HepG2 (cell line): ENCODE results near the gene TM6SF1. TPM values are rescaled to one million over a fixed set of nuclear protein-coding genes. Genes with fewer than 3 reads are reported as not detected.

Experiments
- ATAC-seq: fragments of 200-7000 bp; cut with Tn5 transposase; 3 replicates; pipeline ENCODE4 v1.9.1; 2020; ENCODE audit warnings: mild to moderate bottlenecking, moderate library complexity
- BruUV-seq: library from RNA; stranded (reverse); fragments of 400-500 nt; replicated peaks from 2 replicates; lab custom pipeline; 2021; lab: Mats Ljungman, UMichigan
- CTCF ChIA-PET: fragments of 300-600 bp; formaldehyde crosslinking; extraction: SDS; loops from one replicate; lab custom pipeline; 2021; ENCODE audit warnings: low total read pairs, inconsistent platforms, low intra/inter-chr PET ratio; lab: Yijun Ruan, JAX
- POLR2A ChIA-PET: fragments of 350-600 bp; sonication (Branson Sonifier 250); formaldehyde crosslinking; loops from one replicate; lab custom pipeline; 2020; ENCODE audit warnings: antibody characterized with exemption, inconsistent platforms; lab: Yijun Ruan, JAX
- DNase-seq: peaks from one replicate; pipeline ENCODE4 v3.0.0-alpha.2; 2015; ENCODE audit warnings: low spot score
- FAIRE-seq: peaks from 3 replicates; lab custom pipeline; 2011; peaks lifted over from hg19 to GRCh38; lab: Jason Lieb, UNC
- H2AFZ ChIP-seq: one replicate; pipeline ENCODE4 v1.6.1; 2011; ENCODE audit warnings: low read length, inconsistent platforms
- H3K27ac ChIP-seq: fragments of 300-600 bp; 3 replicates; pipeline ENCODE4 v1.8.0; 2011; ENCODE audit warnings: mixed run types, mild to moderate bottlenecking, mixed read lengths, low read length, inconsistent platforms; ENCODE audit not compliant: insufficient read depth; ENCODE audit errors: extremely low read length
- H3K27me3 ChIP-seq, 2 experiments: fragments of 200-600 bp in 1 of 2; 2 replicates in 1 of 2; 3 replicates in 1 of 2; pipeline versions ENCODE4 v1.6.0 to v1.8.0; 2011; ENCODE audit warnings: low read length in 2 of 2, mild to moderate bottlenecking in 2 of 2, moderate library complexity in 2 of 2, inconsistent platforms in 1 of 2; ENCODE audit not compliant: insufficient read depth in 2 of 2, control insufficient read depth in 1 of 2
- H3K36me3 ChIP-seq, 2 experiments: fragments of 200-600 bp in 1 of 2; replicated peaks in 1 of 2; 2 replicates in 1 of 2; 3 replicates in 1 of 2; pipeline versions ENCODE4 v1.5.1 to v1.8.0; 2011; ENCODE audit warnings: low read length in 2 of 2, inconsistent platforms in 1 of 2; ENCODE audit not compliant: insufficient read depth in 2 of 2, control insufficient read depth in 1 of 2
- H3K4me1 ChIP-seq: 2 replicates; pipeline ENCODE4 v1.5.1; 2012; ENCODE audit warnings: low read length, inconsistent platforms; ENCODE audit not compliant: insufficient read depth
- H3K4me2 ChIP-seq: 2 replicates; pipeline ENCODE4 v1.6.0; 2011; ENCODE audit warnings: low read depth, low read length, inconsistent platforms
- H3K4me3 ChIP-seq, 3 experiments: fragments of 200-600 bp in 1 of 3; sonication (generic), shearing (Covaris generic) in 1 of 3; replicated peaks in 1 of 3; 2 replicates each; pipeline ENCODE4 v1.5.1; 2011 to 2016; ENCODE audit warnings: low read length in 3 of 3, inconsistent platforms in 2 of 3, low read depth in 2 of 3, mild to moderate bottlenecking in 2 of 3, control low read depth in 1 of 3, mixed read lengths in 1 of 3; ENCODE audit not compliant: insufficient read depth in 1 of 3
- H3K79me2 ChIP-seq: one replicate; pipeline ENCODE4 v1.6.1; 2011; ENCODE audit warnings: low read length, inconsistent platforms; ENCODE audit not compliant: insufficient read depth
- H3K9ac ChIP-seq: 2 replicates; pipeline ENCODE4 v1.6.0; 2011; ENCODE audit warnings: mild to moderate bottlenecking, low read depth, low read length, inconsistent platforms; ENCODE audit not compliant: insufficient read depth
- H3K9me3 ChIP-seq: 2 replicates; pipeline ENCODE4 v1.5.1; 2012; ENCODE audit warnings: mild to moderate bottlenecking, low read length
- H4K20me1 ChIP-seq: 2 replicates; pipeline ENCODE4 v1.6.0; 2011; ENCODE audit warnings: inconsistent platforms, mild to moderate bottlenecking, low read length, moderate library complexity; ENCODE audit not compliant: insufficient read depth
- CHD4 ChIP-seq: fragments of 200-600 bp; sonication (generic); IDR thresholded peaks from 2 replicates; pipeline ENCODE4 v1.7.0; 2017; ENCODE audit warnings: mild to moderate bottlenecking, low read length, borderline replicate concordance
- CTCF ChIP-seq: sonication (generic); formaldehyde crosslinking; IDR thresholded peaks from 2 replicates; pipeline ENCODE4 v1.5.0; 2020; ENCODE audit warnings: mild to moderate bottlenecking, missing genetic modification reagents, moderate library complexity
- DNMT3B ChIP-seq: conservative IDR thresholded peaks from 2 replicates; pipeline ENCODE4 v1.6.1; 2016; ENCODE audit warnings: missing biosample characterization, control low read depth
- HIC2 ChIP-seq: sonication (generic); formaldehyde crosslinking; IDR thresholded peaks from 2 replicates; pipeline ENCODE4 v1.9.0; 2022; ENCODE audit warnings: low read depth, missing genetic modification reagents
- MAFK ChIP-seq, 2 experiments: IDR thresholded peaks in 1 of 2; conservative IDR thresholded peaks in 1 of 2; 2 replicates each; pipeline ENCODE4 v1.6.1; 2011; ENCODE audit warnings: improper control_type of control experiment in 2 of 2, low read length in 2 of 2
- MEIS1 ChIP-seq: sonication (generic); formaldehyde crosslinking; IDR thresholded peaks from 2 replicates; pipeline ENCODE4 v1.9.0; 2021; ENCODE audit warnings: mild to moderate bottlenecking, missing genetic modification reagents, moderate library complexity, borderline replicate concordance
- NCOR1 ChIP-seq: fragments of 200-600 bp; sonication (generic); IDR thresholded peaks from 2 replicates; pipeline ENCODE4 v1.7.0; 2017; ENCODE audit warnings: antibody characterized with exemption, low read length, borderline replicate concordance
- NFE2L1 ChIP-seq: sonication (generic); formaldehyde crosslinking; IDR thresholded peaks from 2 replicates; pipeline ENCODE4 v1.4.0; 2020; ENCODE audit warnings: missing genetic modification reagents, mild to moderate bottlenecking, borderline replicate concordance
- PCBP1 ChIP-seq: fragments of 200-400 bp; formaldehyde crosslinking; IDR thresholded peaks from 2 replicates; pipeline ENCODE4 v1.6.1; 2017; ENCODE audit warnings: mild to moderate bottlenecking, low read depth, low read length, borderline replicate concordance
- ZNF841 ChIP-seq: sonication (generic); formaldehyde crosslinking; IDR thresholded peaks from 2 replicates; pipeline ENCODE4 v1.8.1; 2023; ENCODE audit warnings: missing genetic modification reagents, borderline replicate concordance
- ZSCAN5A ChIP-seq: sonication (generic); formaldehyde crosslinking; IDR thresholded peaks from 2 replicates; pipeline ENCODE4 v1.8.0; 2022; ENCODE audit warnings: mild to moderate bottlenecking, missing genetic modification reagents, borderline replicate concordance
- WGBS: methylation state at CpG from one replicate; pipeline ENCODE4 v1.1.6; 2017; ENCODE audit warnings: low lambda C conversion rate; 5-methylcytosine and 5-hydroxymethylcytosine counted together
- in situ Hi-C: cut with HindIII; loops from 2 replicates; pipeline ENCODE4 v1.10.0; 2017; ENCODE audit warnings: low pct_unique_long_range_greater_than_20kb; ENCODE audit not compliant: extremely low pct_ligation_motif_present
- intact Hi-C: fragments of 100-400 bp; cut with micrococcal nuclease; formaldehyde crosslinking; loops from one replicate; pipeline ENCODE4 v1.10.0; 2022; ENCODE audit not compliant: unreplicated experiment
- polyA plus RNA-seq, 8 experiments: library from polyadenylated mRNA; depleted of rRNA in 3 of 8; stranded (reverse) in 7 of 8; unstranded in 1 of 8; fragments of >200 nt; fragmentation: Illumina TruSeq in 4 of 8; extraction: Trizol in 4 of 8; gene quantifications; 2 replicates each; pipeline versions ENCODE4 v1.2.1 to v1.2.3, GENCODE V29; 2011 to 2016; ENCODE audit warnings: low read depth in 4 of 8, missing spikeins in 1 of 8, mixed read lengths in 1 of 8; ENCODE audit not compliant: insufficient read depth in 1 of 8
- total RNA-seq, 5 experiments: library from RNA; depleted of rRNA; stranded (reverse); fragments of >200 nt; fragmentation: Illumina TruSeq; extraction: Trizol; gene quantifications; 2 replicates each; pipeline ENCODE4 v1.2.3, GENCODE V29; 2016; ENCODE audit warnings: low read depth in 1 of 5

TM6SF1 gene
- total and polyA plus RNA-seq, 2 of the 13 experiments (the other 11 are each of a cell fraction or from before 2014, with no cell fraction given): not detected

- H4K20me1 ChIP-seq: no peaks in the 10 kb centered on the region
- H3K79me2 ChIP-seq: no peaks in the 10 kb centered on the region
- in situ Hi-C loops: no loop called here
- H3K27ac ChIP-seq: no peak overlapping the region
- CTCF ChIA-PET: no interaction called here
- H3K9me3 ChIP-seq: no peaks in the 10 kb centered on the region
- no peak overlapping the region for H3K4me2 ChIP-seq
- FAIRE-seq (no peak), ATAC-seq (no peak), DNase-seq (no peak)
- WGBS: 0% methylated on average over 1 of the region's 1 CpG
- no peak overlapping the region for H2AFZ ChIP-seq
- BruUV-seq: no TSS peak
- TF ChIP-seq CTCF (CRISPR knock-in tag): no peak
- POLR2A ChIA-PET: no interaction called here
- no peak overlapping the region for H3K4me3 ChIP-seq
- no peak overlapping the region for H3K9ac ChIP-seq
- H3K4me1 ChIP-seq: no peaks in the 10 kb centered on the region
- no peaks in the 10 kb centered on the region for H3K36me3 ChIP-seq
- H3K27me3 ChIP-seq: peaks cover 0 to 39% of the 10 kb centered on the region in 2 experiments; a peak in 2 of 5 replicates
- intact Hi-C loops: no loop called here
Measured at GRCh38 chr15:83105440-83105839, 2.0 kb upstream of the TM6SF1 start.

- Histone ChIP-seq H4K20me1 (no peaks in the 10 kb centered on the region), H2AFZ (no peak overlapping the region), H3K9me3 (no peaks in the 10 kb centered on the region), H3K27me3 (peaks cover 0 to 40% of the 10 kb centered on the region in 2 experiments; a peak in 2 of 5 replicates), H3K4me2 (no peak overlapping the region), H3K36me3 (no peaks in the 10 kb centered on the region), H3K4me3 (no peak overlapping the region), H3K9ac (no peak overlapping the region), H3K79me2 (no peaks in the 10 kb centered on the region), H3K27ac (no peak overlapping the region), H3K4me1 (no peaks in the 10 kb centered on the region)
- no TSS peak for BruUV-seq
- DNase-seq (no peak), ATAC-seq (no peak), FAIRE-seq (no peak)
- in situ Hi-C loops: no loop called here
- CTCF ChIA-PET: no interaction called here
- 33% methylated on average over 15 of the region's 30 CpGs for WGBS
- intact Hi-C loops: no loop called here
- POLR2A ChIA-PET: no interaction called here
- TF ChIP-seq MAFK (conservative IDR thresholded peaks at IDR 0.05 in 1 of 2, IDR thresholded peaks at IDR 0.05 in 1 of 2; ENCODE audit: low read length in 2 of 2): no peak
- TF ChIP-seq ZSCAN5A (CRISPR knock-in tag): no peak
- no peak for TF ChIP-seq NCOR1
- TF ChIP-seq CHD4: no peak
- no peak for TF ChIP-seq HIC2 (CRISPR knock-in tag)
- TF ChIP-seq ZNF841 (CRISPR knock-in tag): no peak
- no peak for TF ChIP-seq PCBP1
- no peak for TF ChIP-seq MEIS1 (CRISPR knock-in tag)
- TF ChIP-seq DNMT3B (CRISPR knock-in tag): no peak
- TF ChIP-seq NFE2L1 (CRISPR knock-in tag): no peak
Measured at GRCh38 chr15:83107841-83108181, 366 bp downstream of the TM6SF1 start.
